HG02759 (cell line): ENCODE results near the gene SPAG17.

Source experiments
- ATAC-seq: cut with Tn5 transposase; IDR thresholded peaks from one replicate; pipeline ENCODE4 v1.9.1; 2021; ENCODE audit warnings: mild to moderate bottlenecking, moderate library complexity; ENCODE audit not compliant: unreplicated experiment

Gene SPAG17

DNA sequence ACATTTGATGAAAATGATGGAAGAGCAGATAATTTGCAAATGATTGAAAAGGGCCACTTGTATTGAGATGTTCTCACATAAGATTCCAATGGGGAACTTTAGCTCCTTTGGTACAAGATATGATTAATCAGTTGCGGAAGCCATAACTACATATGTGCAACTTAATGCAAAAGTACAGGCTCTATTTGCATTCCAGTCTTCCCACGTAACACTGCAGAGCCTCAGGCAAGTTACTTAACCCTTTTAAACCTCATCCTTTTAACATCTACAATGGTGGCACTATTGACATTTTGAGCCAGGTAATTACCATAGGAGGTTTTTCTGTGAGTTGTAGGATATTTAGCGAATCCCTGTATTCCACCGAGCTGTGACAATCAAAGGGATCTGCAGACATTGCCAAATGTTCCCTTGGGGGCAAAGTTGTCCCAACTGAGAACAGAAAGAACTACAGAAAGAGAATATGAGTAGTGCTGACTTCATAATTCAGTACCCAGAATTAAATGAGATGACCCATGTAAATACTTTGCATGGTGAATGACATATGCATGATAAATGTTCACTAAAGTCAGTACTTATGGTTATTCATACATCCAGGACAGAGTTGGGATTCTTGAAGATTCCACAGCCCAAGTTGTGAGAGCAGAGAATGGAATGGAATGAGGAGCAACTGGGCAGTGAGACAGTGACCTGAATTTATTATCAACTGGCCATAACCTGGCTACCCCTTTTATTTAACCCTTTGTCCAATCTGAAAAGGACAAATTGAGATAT is 62.6 kb downstream of the SPAG17 start:
- ATAC-seq = no peak

DNA sequence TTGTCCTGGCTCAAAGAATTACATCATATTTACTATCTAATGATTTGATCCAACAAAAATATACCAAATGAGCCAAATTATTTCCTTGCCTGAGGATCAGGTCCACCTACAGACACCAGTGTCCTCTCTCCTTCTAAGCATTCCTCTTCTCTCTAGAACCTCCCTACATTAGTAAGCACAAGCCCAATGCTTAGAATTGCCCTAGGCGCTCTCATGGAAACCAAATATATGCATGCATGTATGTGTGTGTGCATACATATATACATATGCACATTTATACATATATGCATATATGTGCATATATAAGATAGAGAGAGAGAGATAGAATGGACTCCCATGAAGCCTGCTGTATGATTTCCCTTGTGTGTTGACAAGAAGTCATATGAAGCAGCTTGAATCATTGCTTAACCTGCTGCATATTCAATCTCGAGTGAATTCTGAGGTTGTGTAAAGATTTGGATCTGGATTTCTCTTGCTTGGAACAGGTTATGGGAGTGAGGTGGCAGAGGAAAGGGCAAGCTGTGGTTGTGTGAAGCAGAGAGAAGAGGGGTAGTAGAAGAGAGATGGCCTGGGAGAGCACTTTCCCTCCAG is 66.1 kb downstream of the SPAG17 start:
- no peak for ATAC-seq

DNA sequence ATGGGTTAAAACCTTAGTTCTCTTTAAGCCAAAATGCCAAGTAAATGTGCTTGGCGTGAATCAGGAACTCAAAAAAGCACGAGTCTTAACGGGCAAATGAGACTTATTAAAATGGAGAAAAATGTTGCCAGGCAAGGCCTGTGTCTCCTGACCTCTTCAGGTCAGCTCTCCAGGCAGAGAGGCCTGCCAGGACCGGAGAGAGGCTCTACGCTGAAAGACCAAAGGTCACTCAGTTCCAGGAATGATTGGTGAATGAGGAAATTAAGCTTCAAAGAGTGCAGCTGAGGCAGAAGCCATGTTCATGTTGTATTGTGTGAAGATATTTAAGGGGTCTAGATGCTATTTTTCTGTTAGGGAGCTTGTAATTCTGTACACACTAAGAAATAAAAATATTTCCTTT is 66.6 kb downstream of the SPAG17 start:
- no peak for ATAC-seq

DNA sequence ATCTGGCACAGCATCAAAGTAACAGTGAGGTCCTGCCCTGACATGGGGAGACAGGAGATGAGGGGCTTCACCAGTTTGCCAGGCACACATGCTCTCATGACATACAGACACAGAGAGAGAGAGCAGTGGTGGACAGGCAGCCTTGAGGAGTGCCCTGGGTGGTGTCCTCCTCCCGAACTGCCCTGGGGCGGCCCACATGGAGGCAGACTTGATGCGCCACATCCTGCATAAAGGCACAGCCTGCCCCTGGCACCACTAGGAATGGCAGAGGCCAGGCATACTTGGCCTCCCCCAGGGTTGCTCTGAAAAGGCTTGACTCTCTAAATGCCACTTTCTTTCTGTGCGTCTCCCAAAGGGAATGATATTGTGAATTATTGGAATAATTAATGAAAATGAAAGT is 67.5 kb downstream of the SPAG17 start:
- no peak for ATAC-seq

DNA sequence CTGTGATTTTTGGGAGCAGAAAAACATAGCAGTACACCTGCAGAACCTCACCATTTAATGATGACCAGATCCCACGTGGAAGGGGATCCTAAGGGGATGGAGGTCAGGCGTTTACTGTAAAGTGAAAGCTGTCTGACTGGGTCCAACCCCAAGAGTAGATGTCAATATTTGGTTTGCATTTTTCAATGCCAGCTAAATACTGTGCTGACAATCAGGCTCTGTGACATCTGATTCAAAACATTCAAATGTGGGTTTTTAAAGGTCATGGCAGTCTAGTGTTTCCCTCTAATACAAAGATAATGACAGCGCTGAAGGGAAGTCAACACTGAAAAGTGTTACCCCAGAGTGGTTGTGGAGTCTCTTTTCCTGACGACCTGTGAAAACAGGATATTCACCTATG is 68.1 kb downstream of the SPAG17 start:
- no peak for ATAC-seq

DNA sequence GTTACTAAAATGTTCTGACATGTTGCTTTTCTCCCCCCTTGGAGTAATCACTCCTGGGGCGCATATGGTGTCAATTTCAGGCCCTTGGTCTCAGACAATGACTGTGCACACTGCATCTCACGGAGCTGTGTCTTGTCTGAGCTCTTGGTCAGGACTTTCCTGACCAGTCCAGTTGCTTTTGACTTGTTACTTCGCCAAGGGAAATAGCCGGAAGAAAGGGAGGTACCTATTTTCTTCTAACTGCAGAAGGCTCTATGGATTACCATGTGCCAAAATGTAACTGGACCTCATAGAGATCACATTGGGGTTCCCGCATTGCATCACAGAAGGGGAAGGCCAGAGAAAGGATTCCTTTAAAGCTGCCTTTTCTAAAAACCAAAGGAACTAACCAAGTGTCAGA is 68.6 kb downstream of the SPAG17 start:
- ATAC-seq = no peak

DNA sequence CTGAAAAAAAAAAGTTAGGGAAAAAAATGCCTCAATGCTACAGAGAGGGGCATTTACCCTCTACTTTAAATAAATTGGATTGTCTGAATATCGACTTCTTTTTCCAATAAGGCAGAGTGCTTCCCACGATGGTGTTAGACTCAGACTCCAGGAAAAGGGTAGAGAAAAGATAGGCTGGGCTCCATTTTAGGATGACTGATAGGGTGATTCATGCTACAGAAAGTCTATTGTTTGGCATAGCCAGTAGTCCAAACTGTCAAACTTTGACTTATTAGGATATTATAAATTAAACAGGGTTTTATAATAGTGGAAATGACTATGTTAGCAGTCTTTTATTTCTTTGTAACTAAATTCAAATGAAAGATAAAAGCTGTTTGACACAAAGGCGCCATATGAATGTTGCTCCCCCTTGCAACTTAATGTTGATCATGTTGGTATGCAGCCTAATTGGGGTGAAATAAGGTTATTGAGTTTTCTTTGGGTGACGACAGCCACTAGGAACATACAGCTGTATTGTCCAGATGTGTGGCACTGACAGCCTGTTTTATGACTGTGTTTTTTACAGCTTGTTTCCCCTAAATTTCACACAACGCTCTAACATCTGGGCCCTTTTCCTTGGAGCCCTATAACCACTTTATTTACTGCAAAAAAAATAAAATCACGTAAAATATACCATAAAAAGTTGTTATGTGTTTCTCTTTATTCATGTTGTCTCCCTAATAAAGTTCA is 69.3 kb downstream of the SPAG17 start:
- ATAC-seq = no peak

DNA sequence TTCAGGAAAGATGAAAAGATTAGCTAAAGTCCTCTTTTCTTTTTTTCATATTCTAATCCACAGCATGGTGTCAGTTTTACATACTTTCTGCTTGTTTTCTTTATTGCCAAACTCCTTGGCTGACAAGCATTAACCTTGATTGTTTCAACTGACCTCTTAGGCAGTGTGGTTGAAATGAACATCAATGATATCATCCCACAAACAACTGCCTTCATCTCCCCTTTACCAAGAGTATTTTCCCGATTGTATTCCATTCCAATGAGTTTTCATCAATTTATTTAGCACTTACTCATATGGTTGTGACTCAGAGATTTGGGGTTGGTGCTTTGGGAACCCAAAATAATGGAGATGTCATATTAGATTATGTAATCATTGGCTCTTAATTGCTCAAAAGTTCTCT is 71.8 kb downstream of the SPAG17 start:
- no peak for ATAC-seq

DNA sequence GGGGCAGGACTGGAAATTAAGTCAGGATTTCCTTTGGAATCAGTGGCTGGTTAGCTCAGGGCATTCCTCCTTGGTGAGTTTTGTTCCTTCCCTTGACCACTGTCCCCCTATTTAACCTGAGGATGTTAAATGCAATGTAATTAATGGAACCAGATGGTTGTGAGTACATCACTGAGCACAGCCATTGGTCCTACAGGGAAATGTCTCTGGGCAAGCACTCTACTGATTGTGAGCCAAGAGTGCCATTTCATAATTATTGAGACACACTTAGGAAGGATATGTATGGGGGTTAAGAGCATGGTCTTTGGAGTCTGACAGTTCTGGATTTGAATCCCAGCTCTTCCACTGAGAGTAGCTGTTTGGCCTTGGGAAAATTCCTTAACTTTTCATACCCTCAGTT is 74.4 kb downstream of the SPAG17 start:
- no peak for ATAC-seq

DNA sequence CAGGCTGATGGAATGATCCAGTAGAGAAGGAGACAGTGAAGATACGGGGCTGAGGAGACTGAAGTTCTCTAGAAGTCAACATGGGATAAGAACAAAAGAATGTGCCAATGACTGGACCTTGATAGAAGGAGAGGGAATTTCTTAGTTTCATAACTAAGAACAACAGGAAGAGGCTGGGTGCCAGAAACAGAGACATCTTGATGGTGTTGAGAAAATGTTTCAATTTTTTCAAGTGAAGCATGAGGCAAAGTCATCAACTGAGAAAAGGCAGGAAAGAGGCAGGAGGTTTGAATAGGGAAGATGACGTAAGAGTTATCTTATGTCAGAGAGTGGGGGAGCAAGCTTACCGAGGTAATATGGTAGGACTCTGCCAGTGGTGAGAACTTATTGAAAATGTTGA is 80.1 kb downstream of the SPAG17 start:
- no peak for ATAC-seq

DNA sequence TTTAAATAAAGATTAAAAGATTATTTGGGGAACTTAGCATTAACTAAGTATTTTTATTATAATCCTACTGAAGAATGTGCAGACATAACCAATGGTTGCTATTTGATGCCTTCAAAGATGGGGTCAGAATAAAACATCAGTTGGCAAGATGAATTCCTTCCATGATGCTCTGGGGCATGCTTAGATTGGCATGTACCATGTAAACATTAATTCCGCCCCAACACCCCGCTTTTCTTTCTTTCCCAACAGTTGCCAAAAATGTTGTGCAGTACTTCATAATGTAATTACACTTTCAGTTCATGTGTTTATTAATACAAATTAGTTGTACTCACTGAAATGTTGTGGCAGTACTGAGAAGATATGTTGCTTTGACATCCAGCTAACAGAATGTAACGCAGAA is 82.6 kb downstream of the SPAG17 start:
- no peak for ATAC-seq

DNA sequence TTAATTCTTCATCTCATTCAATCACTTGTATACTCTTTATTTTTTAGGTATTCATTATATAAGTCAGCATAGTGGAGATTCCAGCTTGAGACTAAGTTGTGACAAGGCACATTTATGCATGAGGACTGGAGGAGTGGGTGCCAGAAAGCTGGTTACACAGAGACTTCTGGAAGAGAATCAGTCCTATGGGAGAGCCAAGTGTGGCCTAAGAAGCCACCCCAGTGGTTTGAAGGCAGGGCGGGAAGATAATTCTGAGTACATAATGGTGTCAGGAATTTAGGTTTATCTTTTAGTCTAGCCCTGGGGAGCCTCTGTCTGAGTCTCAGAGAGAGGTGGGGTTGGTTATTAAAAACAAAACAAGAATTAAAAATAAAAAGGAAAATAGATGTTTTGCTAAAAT is 83.0 kb downstream of the SPAG17 start:
- no peak for ATAC-seq

DNA sequence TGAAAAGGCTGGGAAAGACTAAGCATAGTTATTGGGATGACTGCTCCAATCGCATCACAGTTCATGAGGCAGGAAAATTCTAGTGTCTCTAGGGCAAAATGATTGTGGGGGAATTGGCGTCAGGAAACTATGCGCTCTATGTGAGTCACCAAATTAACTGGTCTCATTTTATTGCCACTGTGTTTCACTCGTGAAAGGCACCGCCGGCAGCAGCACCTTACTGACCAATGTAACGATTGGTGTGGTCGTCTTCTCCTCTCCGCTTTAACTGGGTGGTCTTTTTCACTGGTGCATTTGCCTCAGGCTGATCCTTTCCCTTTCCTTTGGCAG is 83.5 kb downstream of the SPAG17 start:
- ATAC-seq = no peak

DNA sequence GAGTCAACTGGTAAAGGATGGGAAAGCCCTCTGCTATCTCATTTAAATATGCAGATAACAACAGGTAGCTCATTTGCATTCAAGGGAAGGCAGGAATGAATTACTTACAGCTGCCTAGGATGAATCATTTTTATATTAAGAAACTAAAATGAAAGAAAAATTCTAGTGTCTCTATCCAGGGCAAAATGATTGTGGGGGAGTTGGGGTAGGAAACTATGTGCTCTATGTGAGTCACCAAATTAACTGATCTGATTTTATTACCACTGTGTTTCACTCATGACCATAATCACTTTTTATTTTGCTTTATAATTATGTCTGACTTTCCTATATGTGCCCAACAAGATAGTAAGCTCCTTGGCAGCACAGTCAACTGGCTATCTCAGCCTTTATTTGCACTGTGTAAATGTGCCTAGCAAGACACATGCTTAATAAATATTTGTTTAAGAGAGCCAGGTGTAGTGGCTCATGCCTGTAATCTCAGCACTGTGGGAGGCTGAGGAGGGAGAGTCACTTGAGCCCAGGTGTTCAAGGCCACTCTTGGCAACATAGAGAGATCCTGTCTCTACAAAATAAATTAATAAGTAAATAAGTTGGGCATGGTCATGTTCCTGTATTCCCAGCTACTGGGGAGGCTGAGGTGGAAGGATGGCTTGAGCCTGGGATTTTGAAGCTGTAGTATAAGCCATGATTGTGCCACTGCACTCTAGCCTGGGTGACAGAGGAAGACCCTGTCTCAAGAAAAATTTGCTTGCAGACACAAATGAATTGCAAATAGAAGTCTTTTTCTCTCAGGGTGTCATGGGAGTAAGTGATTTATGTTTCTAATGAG is 84.1 kb downstream of the SPAG17 start:
- ATAC-seq = no peak

DNA sequence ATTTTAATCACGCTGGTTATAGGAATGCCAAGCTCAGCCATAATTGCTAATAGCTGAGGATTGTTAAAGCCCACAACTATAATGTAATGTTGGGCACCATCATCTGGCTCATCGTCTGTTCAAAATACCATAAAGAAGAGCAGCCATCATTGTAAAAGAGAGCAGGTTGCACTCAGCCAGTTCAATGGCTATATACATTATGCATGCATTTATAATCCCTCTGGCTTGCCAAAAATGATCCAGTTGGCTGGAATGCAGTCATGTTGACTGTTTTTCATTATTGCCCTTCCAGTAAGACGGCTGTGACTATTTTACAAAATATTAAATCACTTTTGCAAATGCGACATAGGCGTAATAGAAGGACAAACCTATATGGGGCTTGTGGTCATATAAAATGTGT is 85.3 kb downstream of the SPAG17 start:
- ATAC-seq = no peak

DNA sequence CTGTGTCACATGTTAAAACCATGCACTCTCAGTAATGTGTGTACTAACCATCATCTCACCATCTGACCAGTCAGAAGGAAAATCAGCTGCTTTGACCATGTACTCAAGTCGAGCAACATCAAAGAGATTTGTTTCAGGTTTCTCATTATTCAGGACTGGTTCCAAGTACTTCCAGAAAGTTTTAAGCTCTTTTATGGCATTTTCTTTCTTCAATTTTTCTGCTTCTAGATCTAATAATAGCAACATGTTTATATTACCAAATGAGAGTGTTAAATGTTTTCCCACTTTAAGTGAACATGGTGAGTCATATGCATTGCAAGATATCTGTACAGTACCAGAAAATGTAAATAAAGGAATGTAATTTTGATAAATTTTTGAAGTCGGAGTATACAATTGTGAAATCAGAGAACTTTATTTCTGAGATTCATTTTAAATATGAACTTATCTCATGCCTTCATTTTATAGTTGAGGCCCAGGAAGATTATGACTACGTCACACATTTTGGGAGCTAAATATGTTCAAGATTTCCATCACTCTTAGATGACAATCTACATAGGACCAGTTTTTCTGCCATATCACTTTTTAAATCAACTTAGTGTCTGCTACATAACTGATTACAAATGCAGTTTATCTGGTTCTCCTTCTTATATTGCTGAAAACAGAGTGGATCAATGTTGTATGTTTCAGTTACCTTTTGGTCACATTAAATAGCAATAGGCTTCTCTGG is 87.2 kb downstream of the SPAG17 start:
- no peak for ATAC-seq

DNA sequence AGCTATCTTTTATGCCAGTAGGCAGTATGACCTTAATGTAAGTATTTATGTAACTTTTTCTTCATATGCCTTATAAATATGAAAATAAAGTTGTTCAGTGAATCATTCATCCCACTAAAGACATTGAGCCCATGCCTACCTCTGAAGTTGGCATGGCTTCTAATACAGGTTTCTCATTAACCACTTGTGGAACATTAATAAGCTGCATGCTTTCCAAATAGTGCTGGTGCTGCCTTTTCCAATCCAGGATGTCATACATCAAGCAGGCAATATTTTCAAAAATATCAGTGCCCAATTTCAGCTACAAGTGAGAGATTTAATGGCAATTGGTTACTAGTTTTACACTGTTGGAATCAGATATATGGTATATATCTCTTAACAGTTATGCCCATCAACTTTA is 92.0 kb downstream of the SPAG17 start:
- no peak for ATAC-seq

DNA sequence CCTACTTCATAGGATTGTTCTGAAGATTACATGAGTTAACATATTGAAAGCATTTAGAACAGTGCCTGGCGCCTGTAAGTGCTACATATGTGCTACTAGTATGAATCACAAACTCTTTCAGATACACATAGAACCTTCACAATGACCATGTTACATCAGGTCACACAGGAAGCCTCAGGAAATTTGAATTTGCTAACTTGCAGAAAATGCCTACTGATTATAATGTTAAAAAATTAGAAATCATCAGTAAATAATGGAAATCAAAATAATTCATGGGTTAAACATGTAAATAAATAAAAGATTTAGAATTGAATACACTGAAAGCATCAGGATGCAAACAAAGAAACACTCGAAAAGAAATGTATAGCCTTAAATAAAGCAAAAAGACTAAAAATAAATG is 94.9 kb downstream of the SPAG17 start:
- no peak for ATAC-seq

DNA sequence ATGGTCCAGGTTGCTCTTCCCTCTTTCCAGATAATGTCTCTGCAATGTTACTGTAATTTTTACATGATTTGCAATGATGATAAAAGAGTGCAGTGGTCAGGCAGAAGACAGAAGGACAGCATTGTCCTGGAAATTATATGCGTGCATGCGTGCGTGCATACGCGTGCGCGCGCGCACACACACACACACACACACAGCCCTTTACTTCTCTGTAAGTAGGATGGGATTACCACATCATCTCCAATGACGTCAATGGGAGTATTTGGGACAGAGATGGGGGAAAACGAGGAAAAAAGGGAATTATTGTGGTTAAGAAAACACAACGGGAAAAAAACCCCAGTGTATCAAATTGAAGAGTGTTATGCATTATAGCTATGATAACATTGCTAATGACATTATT is 99.7 kb downstream of the SPAG17 start:
- ATAC-seq = no peak

DNA sequence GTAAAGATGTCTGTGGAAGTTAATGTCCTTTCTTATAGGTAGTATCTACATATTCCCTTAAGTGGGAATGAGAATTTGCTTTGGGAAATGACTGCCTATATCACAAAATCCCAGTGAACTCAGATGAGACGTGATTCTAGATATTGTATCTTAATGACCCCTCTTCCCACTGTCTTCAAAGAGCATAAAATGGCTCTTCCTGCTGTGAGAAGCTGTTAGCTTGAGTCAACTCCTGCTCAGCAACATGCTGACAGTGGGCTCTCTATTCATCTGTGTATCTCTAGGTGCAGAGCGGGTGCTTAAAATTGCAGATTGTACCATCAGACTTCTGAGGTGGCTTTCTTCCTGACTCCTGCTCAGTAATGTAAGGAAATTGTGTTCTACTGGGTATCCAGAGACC is 100.6 kb downstream of the SPAG17 start:
- ATAC-seq = no peak

DNA sequence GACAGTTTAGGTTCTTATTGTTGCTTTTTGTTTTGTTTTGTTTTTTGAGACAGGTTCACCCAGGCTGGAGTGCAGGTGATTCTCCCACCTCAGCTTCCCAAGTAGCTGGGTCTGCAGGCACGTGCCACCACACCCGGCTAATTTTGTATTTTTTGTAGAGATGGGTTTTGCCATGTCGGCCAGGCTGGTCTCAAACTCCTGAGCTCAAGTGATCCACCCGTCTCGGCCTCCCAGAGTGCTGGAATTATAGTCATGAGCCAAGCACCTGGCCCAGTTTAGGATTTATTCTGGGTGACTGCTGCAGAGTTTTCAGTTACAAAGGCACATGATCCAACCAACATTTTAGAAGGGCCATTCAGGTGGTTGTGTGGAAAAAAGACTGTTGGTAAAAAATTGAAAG is 102.0 kb downstream of the SPAG17 start:
- ATAC-seq = no peak
